ENCODE measurements around the gene CEPT1.

CEPT1 gene

GRCh38 chr1:111227851-111228747, 88.1 kb downstream of the CEPT1 start:
- Histone ChIP-seq H3K27me3 (replicated peaks; ENCODE audit: control insufficient read depth, insufficient read depth, low read length) (no peaks in the 10 kb centered on the region), H3K4me3 (replicated peaks; ENCODE audit: low read depth, low read length) (no peak overlapping the region), H3K36me3 (ENCODE audit: control insufficient read depth, insufficient read depth, low read length) (no peaks in the 10 kb centered on the region)
- TF ChIP-seq CTCF (IDR thresholded peaks at IDR 0.05; ENCODE audit: insufficient read depth, low read length, poor library complexity, severe bottlenecking): no peak
- DNase-seq (ENCODE audit: extremely low read depth, insufficient read length): no peak

GRCh38 chr1:111228748-111229126, 88.7 kb downstream of the CEPT1 start:
- H3K4me3 ChIP-seq (replicated peaks; ENCODE audit: low read depth, low read length): no peak overlapping the region
- no peaks in the 10 kb centered on the region for H3K36me3 ChIP-seq (ENCODE audit: control insufficient read depth, insufficient read depth, low read length)
- no peak for TF ChIP-seq CTCF (IDR thresholded peaks at IDR 0.05; ENCODE audit: insufficient read depth, low read length, poor library complexity, severe bottlenecking)
- no peak for DNase-seq (ENCODE audit: extremely low read depth, insufficient read length)
- H3K27me3 ChIP-seq (replicated peaks; ENCODE audit: control insufficient read depth, insufficient read depth, low read length): no peaks in the 10 kb centered on the region

- no peak for TF ChIP-seq CTCF (IDR thresholded peaks at IDR 0.05; ENCODE audit: insufficient read depth, low read length, poor library complexity, severe bottlenecking)
- Histone ChIP-seq H3K27me3 (replicated peaks; ENCODE audit: control insufficient read depth, insufficient read depth, low read length) (no peaks in the 10 kb centered on the region), H3K4me3 (replicated peaks; ENCODE audit: low read depth, low read length) (no peak overlapping the region), H3K36me3 (ENCODE audit: control insufficient read depth, insufficient read depth, low read length) (no peaks in the 10 kb centered on the region)
- no peak for DNase-seq (ENCODE audit: extremely low read depth, insufficient read length)
Measured at GRCh38 chr1:111232134-111232533, 92.1 kb downstream of the CEPT1 start.

- no peak for DNase-seq (ENCODE audit: extremely low read depth, insufficient read length)
- no peaks in the 10 kb centered on the region for H3K36me3 ChIP-seq (ENCODE audit: control insufficient read depth, insufficient read depth, low read length)
- TF ChIP-seq CTCF (IDR thresholded peaks at IDR 0.05; ENCODE audit: insufficient read depth, low read length, poor library complexity, severe bottlenecking): no peak
- no peak overlapping the region for H3K4me3 ChIP-seq (replicated peaks; ENCODE audit: low read depth, low read length)
- H3K27me3 ChIP-seq (replicated peaks; ENCODE audit: control insufficient read depth, insufficient read depth, low read length): no peaks in the 10 kb centered on the region
Measured at GRCh38 chr1:111234258-111234657, 94.2 kb downstream of the CEPT1 start.

All from GM06990 (cell line).